ENCODE measurements around the gene C19orf38. TPM values are rescaled to one million over a fixed set of nuclear protein-coding genes. Genes with fewer than 3 reads are reported as not detected.

Gene C19orf38
- total RNA-seq, 1 experiment from 2014 or later = not detected

GRCh38 chr19:10852098-10852800 lies 4.0 kb downstream of the C19orf38 start:
- Histone ChIP-seq H3K4ac (ENCODE audit: low read depth, low read length) (no peak overlapping the region), H3K79me2 (ENCODE audit: insufficient read depth, low read length) (no peaks in the 10 kb centered on the region), H4K8ac (replicated peaks; ENCODE audit: insufficient read length, low read depth, low read length) (no peak overlapping the region), H3K27me3 (ENCODE audit: insufficient read depth, low read length) (no peaks in the 10 kb centered on the region), H2BK5ac (ENCODE audit: insufficient read length, low read length) (no peak overlapping the region), H3K27ac (ENCODE audit: insufficient read length, low read depth, low read length) (no peak overlapping the region), H3T11ph (ENCODE audit: low read length) (no peak overlapping the region), H2AK5ac (ENCODE audit: insufficient read length, low read length) (no peak overlapping the region), H3K56ac (ENCODE audit: insufficient read length, low read depth, low read length) (no peak overlapping the region), H3K4me2 (ENCODE audit: insufficient read depth, insufficient read length, low read length) (no peak overlapping the region), H2BK20ac (ENCODE audit: low read depth, low read length, poor library complexity, severe bottlenecking) (no peak overlapping the region), H4K20me1 (ENCODE audit: control insufficient read depth, insufficient read depth, insufficient read length) (no peaks in the 10 kb centered on the region), H3K23ac (ENCODE audit: insufficient read length, low read depth, low read length) (no peak overlapping the region), H4K91ac (ENCODE audit: insufficient read length, low read depth, low read length) (no peak overlapping the region), H2BK15ac (ENCODE audit: low read depth, low read length) (no peak overlapping the region), H3K23me2 (ENCODE audit: insufficient read length, low read depth, low read length, poor library complexity, severe bottlenecking) (no peaks in the 10 kb centered on the region), H4K5ac (ENCODE audit: insufficient read length, low read depth, low read length) (no peak overlapping the region), H3K9me3 (ENCODE audit: control insufficient read depth, low read depth, low read length) (no peaks in the 10 kb centered on the region), H2BK120ac (ENCODE audit: low read depth, low read length, poor library complexity, severe bottlenecking) (no peak overlapping the region), H3K18ac (ENCODE audit: insufficient read length, low read depth, low read length) (no peak overlapping the region), H2AFZ (ENCODE audit: low read length) (no peak overlapping the region), H3K4me1 (ENCODE audit: insufficient read depth, low read length) (no peaks in the 10 kb centered on the region), H3K79me1 (ENCODE audit: insufficient read depth, low read depth, low read length, poor library complexity, severe bottlenecking) (no peaks in the 10 kb centered on the region), H3K14ac (ENCODE audit: insufficient read depth, low read length) (no peak overlapping the region), H2BK12ac (ENCODE audit: insufficient read length, low read depth, low read length) (no peak overlapping the region), H3K9ac (ENCODE audit: extremely low read depth, insufficient read length, low read length) (no peak overlapping the region)
- Mint-ChIP-seq H3K9me3 (0 out of 5 replicates have a peak, but pooled peaks cover 0 to under 1% of the 10 kb centered on the region in 2 experiments), H3K36me3 (ENCODE audit: insufficient read depth in 1 of 3, low read depth in 3 of 3) (no peaks in the 10 kb centered on the region), H3K27me3 (ENCODE audit: low read depth) (peaks cover 18% of the 10 kb centered on the region), H3K27ac (no peak overlapping the region; a peak in 2 of 7 replicates), H3K4me1 (peaks cover 0 to 7% of the 10 kb centered on the region in 2 experiments; a peak in 1 of 4 replicates), H3K4me3 (no peak overlapping the region)
- WGBS (ENCODE audit: extremely low coverage, insufficient read length, low lambda C conversion rate) = no CpG with 5 or more reads among the region's 7 CpGs
- TF ChIP-seq, protein P1, sequence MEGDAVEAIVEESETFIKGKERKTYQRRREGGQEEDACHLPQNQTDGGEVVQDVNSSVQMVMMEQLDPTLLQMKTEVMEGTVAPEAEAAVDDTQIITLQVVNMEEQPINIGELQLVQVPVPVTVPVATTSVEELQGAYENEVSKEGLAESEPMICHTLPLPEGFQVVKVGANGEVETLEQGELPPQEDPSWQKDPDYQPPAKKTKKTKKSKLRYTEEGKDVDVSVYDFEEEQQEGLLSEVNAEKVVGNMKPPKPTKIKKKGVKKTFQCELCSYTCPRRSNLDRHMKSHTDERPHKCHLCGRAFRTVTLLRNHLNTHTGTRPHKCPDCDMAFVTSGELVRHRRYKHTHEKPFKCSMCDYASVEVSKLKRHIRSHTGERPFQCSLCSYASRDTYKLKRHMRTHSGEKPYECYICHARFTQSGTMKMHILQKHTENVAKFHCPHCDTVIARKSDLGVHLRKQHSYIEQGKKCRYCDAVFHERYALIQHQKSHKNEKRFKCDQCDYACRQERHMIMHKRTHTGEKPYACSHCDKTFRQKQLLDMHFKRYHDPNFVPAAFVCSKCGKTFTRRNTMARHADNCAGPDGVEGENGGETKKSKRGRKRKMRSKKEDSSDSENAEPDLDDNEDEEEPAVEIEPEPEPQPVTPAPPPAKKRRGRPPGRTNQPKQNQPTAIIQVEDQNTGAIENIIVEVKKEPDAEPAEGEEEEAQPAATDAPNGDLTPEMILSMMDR (conservative IDR thresholded peaks at IDR 0.05) = no peak
- no peak for DNase-seq
